Vagina (tissue), 2 donors: ENCODE results near the gene DCDC2.

Source experiments
- POLR2AphosphoS5 ChIP-seq, 2 donors: sonication (generic); formaldehyde crosslinking; IDR thresholded peaks; one replicate each; pipeline ENCODE4 v1.9.0; 2017; ENCODE audit warnings: antibody characterized with exemption in 2 of 2, mild to moderate bottlenecking in 2 of 2, low read depth in 1 of 2; ENCODE audit not compliant: insufficient read depth in 1 of 2
- TF ChIP-seq, protein P1 (sequence below), 3 experiments: fragments of 450-650 bp in 2 of 3; fragments of 200-600 bp in 1 of 3; sonication (generic) in 1 of 3; IDR thresholded peaks; one replicate each; pipeline ENCODE4 v1.5.1; 2017 to 2019; ENCODE audit warnings: antibody characterized with exemption in 3 of 3, mild to moderate bottlenecking in 2 of 3, moderate library complexity in 2 of 3

DNA sequence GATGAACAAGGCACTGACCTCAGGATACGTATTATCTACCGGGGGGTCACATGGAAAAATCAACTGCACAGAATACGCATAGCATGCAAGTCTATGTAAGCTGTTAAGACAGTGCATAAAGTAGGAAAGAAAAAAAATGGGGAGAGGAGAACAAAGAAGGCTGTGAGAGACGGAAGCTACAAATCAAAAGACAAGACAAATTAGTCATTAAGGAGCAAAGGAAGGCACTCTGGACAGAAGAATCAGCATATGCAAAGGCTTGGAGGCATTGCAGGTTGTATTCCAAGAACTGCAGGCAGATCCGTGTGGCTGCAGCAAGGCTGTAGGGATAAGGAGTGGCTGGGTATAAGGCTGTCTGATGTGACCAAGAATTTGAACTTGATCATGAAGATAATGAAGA, 142.9 kb downstream of the DCDC2 start:
- TF ChIP-seq, protein P1, sequence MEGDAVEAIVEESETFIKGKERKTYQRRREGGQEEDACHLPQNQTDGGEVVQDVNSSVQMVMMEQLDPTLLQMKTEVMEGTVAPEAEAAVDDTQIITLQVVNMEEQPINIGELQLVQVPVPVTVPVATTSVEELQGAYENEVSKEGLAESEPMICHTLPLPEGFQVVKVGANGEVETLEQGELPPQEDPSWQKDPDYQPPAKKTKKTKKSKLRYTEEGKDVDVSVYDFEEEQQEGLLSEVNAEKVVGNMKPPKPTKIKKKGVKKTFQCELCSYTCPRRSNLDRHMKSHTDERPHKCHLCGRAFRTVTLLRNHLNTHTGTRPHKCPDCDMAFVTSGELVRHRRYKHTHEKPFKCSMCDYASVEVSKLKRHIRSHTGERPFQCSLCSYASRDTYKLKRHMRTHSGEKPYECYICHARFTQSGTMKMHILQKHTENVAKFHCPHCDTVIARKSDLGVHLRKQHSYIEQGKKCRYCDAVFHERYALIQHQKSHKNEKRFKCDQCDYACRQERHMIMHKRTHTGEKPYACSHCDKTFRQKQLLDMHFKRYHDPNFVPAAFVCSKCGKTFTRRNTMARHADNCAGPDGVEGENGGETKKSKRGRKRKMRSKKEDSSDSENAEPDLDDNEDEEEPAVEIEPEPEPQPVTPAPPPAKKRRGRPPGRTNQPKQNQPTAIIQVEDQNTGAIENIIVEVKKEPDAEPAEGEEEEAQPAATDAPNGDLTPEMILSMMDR (IDR thresholded peaks at IDR 0.05) = no peak
- no peak for TF ChIP-seq POLR2AphosphoS5 (IDR thresholded peaks at IDR 0.05; ENCODE audit: insufficient read depth in 1 of 2, low read depth in 1 of 2)
